HepG2 (cell line): ENCODE measurements around the gene PIGV. TPM values are rescaled to one million over a fixed set of nuclear protein-coding genes. Genes with fewer than 3 reads are reported as not detected.

Experiments
- AGO2 ChIP-seq: fragments of 200-400 bp; formaldehyde crosslinking; optimal IDR thresholded peaks from 2 replicates; pipeline ENCODE3; 2017; ENCODE audit warnings: mild to moderate bottlenecking, low read depth, low read length, moderate library complexity
- ARID5B ChIP-seq: IDR thresholded peaks from 2 replicates; pipeline ENCODE4 v1.4.0; 2020; ENCODE audit warnings: mild to moderate bottlenecking, missing genetic modification reagents
- GFI1 ChIP-seq: sonication (generic); formaldehyde crosslinking; IDR thresholded peaks from 2 replicates; pipeline ENCODE4 v1.5.0; 2020; ENCODE audit warnings: missing genetic modification reagents, mild to moderate bottlenecking, borderline replicate concordance
- SRSF1 ChIP-seq: fragments of 200-400 bp; formaldehyde crosslinking; optimal IDR thresholded peaks from 2 replicates; pipeline ENCODE3; 2017; ENCODE audit warnings: mild to moderate bottlenecking, low read depth, low read length, moderate library complexity
- STAG1 ChIP-seq: sonication (generic); formaldehyde crosslinking; IDR thresholded peaks from 2 replicates; pipeline ENCODE4 v1.4.0; 2020; ENCODE audit warnings: missing genetic modification reagents
- THAP8 ChIP-seq: sonication (generic); formaldehyde crosslinking; IDR thresholded peaks from 2 replicates; pipeline ENCODE4 v1.5.1; 2020; ENCODE audit warnings: missing genetic modification reagents, mild to moderate bottlenecking, borderline replicate concordance
- ZMYM3 ChIP-seq: sonication (generic); formaldehyde crosslinking; IDR thresholded peaks from 2 replicates; pipeline ENCODE4 v1.5.1; 2020; ENCODE audit warnings: mild to moderate bottlenecking, missing genetic modification reagents
- ZNF333 ChIP-seq: sonication (generic); formaldehyde crosslinking; IDR thresholded peaks from 2 replicates; pipeline ENCODE4 v1.4.0; 2020; ENCODE audit warnings: mild to moderate bottlenecking, missing genetic modification reagents, borderline replicate concordance
- ZNF407 ChIP-seq: sonication (generic); formaldehyde crosslinking; IDR thresholded peaks from one replicate; pipeline ENCODE4 v1.5.1; 2020; ENCODE audit warnings: mild to moderate bottlenecking, missing genetic modification reagents; ENCODE audit errors: not compliant biosample characterization
- ZNF766 ChIP-seq: sonication (generic); formaldehyde crosslinking; IDR thresholded peaks from 2 replicates; pipeline ENCODE4 v1.5.0; 2020; ENCODE audit warnings: missing genetic modification reagents, borderline replicate concordance
- ZSCAN5A ChIP-seq: sonication (generic); formaldehyde crosslinking; IDR thresholded peaks from 2 replicates; pipeline ENCODE4 v1.8.0; 2022; ENCODE audit warnings: mild to moderate bottlenecking, missing genetic modification reagents, borderline replicate concordance
- polyA plus RNA-seq, 8 experiments: library from polyadenylated mRNA; depleted of rRNA in 3 of 8; stranded (reverse) in 7 of 8; unstranded in 1 of 8; fragments of >200 nt; fragmentation: Illumina TruSeq in 4 of 8; extraction: Trizol in 4 of 8; gene quantifications; 2 replicates each; pipeline versions ENCODE4 v1.2.1 to v1.2.3, GENCODE V29; 2011 to 2016; ENCODE audit warnings: low read depth in 4 of 8, missing spikeins in 1 of 8, mixed read lengths in 1 of 8; ENCODE audit not compliant: insufficient read depth in 1 of 8
- total RNA-seq, 5 experiments: library from RNA; depleted of rRNA; stranded (reverse); fragments of >200 nt; fragmentation: Illumina TruSeq; extraction: Trizol; gene quantifications; 2 replicates each; pipeline ENCODE4 v1.2.3, GENCODE V29; 2016; ENCODE audit warnings: low read depth in 1 of 5

PIGV gene
- total and polyA plus RNA-seq, 2 of the 13 experiments (the other 11 are each of a cell fraction or from before 2014, with no cell fraction given) = 13.5 to 22.7 TPM

- no peak for TF ChIP-seq ZSCAN5A (CRISPR knock-in tag)
- TF ChIP-seq SRSF1 = peak; percentile 1
- no peak for TF ChIP-seq AGO2
- peak; percentile 75; the same call in 1 of the 2 replicates for TF ChIP-seq ZNF333 (CRISPR knock-in tag)
- no peak for TF ChIP-seq ZNF766
- peak; percentile 1 for TF ChIP-seq ZNF407
- 0 out of 2 replicates have a peak, but pooled peaks have one; percentile 2 for TF ChIP-seq GFI1 (CRISPR knock-in tag)
- TF ChIP-seq STAG1 (CRISPR knock-in tag) = no peak
- TF ChIP-seq ZMYM3 (CRISPR knock-in tag) = no peak
- no peak for TF ChIP-seq THAP8 (CRISPR knock-in tag)
- peak; percentile 3; the same call in 1 of the 2 replicates for TF ChIP-seq ARID5B (CRISPR knock-in tag)
Observed at GRCh38 chr1:26787381-26787705, 407 bp upstream of the PIGV start (continued).
